MCF 10A (cell line): ENCODE results near the gene GSDMA. TPM values are rescaled to one million over a fixed set of nuclear protein-coding genes. Genes with fewer than 3 reads are reported as not detected.

Experiments used
- BruUV-seq: library from RNA; stranded (reverse); fragments of 400-500 nt; replicated peaks from 2 replicates; lab custom pipeline; 2021; lab: Mats Ljungman, UMichigan
- CTCF ChIA-PET: fragments of 300-600 bp; sonication (Branson Sonifier 250); formaldehyde crosslinking; extraction: SDS; loops from one replicate; lab custom pipeline; 2021; ENCODE audit warnings: antibody characterized with exemption, inconsistent platforms; lab: Yijun Ruan, JAX
- POLR2A ChIA-PET: fragments of 300-600, 350-650 bp; sonication (Branson Sonifier 250); formaldehyde crosslinking; extraction: SDS; loops from one replicate; lab custom pipeline; 2020; ENCODE audit warnings: antibody characterized with exemption, inconsistent platforms; lab: Yijun Ruan, JAX
- DNase-seq: peaks from one replicate; pipeline ENCODE4 v3.0.0-alpha.2; 2018; ENCODE audit not compliant: unreplicated experiment
- H3K27ac Mint-ChIP-seq: one replicate; pipeline ENCODE4 v1.8.0; 2022; ENCODE audit warnings: mild to moderate bottlenecking, low read depth, mixed read lengths; ENCODE audit not compliant: unreplicated experiment
- H3K27me3 Mint-ChIP-seq: one replicate; pipeline ENCODE4 v1.8.0; 2022; ENCODE audit warnings: mixed read lengths; ENCODE audit not compliant: insufficient read depth, unreplicated experiment
- H3K36me3 Mint-ChIP-seq: one replicate; pipeline ENCODE4 v1.8.0; 2022; ENCODE audit warnings: mild to moderate bottlenecking, moderate library complexity, mixed read lengths; ENCODE audit not compliant: insufficient read depth, unreplicated experiment
- H3K4me1 Mint-ChIP-seq: one replicate; pipeline ENCODE4 v1.8.0; 2022; ENCODE audit warnings: mixed read lengths; ENCODE audit not compliant: insufficient read depth, unreplicated experiment
- H3K4me3 Mint-ChIP-seq: one replicate; pipeline ENCODE4 v1.8.0; 2022; ENCODE audit warnings: mild to moderate bottlenecking, moderate library complexity, mixed read lengths; ENCODE audit not compliant: unreplicated experiment
- H3K9me3 Mint-ChIP-seq: one replicate; pipeline ENCODE4 v1.8.0; 2022; ENCODE audit warnings: mixed read lengths; ENCODE audit not compliant: unreplicated experiment
- intact Hi-C: fragments of 100-400 bp; cut with micrococcal nuclease; formaldehyde crosslinking; loops from 2 replicates; pipeline ENCODE4 v1.14.1; 2022
- total RNA-seq: library from RNA; stranded (reverse); gene quantifications from 2 replicates; pipeline ENCODE4 v1.2.3, GENCODE V29; 2022
- TF ChIP-seq, protein P1 (sequence below): fragments of 200-600 bp; IDR thresholded peaks from one replicate; pipeline ENCODE4 v1.8.0; 2022; ENCODE audit warnings: antibody characterized with exemption, mild to moderate bottlenecking; ENCODE audit not compliant: unreplicated experiment

Gene GSDMA
- total RNA-seq, 1 experiment from 2014 or later = 0.77 TPM

DNA sequence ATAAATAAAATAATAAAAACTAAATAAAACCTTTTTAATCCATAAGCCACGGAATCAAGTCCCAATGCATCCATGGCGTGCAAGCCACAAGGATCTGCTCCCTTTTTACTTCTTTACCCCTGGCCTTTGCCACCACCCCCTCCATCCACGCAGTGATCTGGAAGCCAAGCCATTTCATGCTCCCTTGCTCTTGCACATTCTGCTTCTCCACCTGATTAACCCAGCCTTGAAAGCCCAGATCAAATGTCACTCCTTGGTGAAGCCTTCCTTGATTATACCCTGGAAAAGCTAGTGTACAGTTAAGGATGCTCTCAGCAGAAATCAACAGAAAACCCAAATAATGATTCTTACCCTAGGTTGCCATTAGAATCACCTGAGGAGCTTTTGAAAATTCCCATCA is 25.4 kb upstream of the GSDMA start:
- peaks cover 15% of the 10 kb centered on the region for H3K27me3 Mint-ChIP-seq
- no peaks in the 10 kb centered on the region for H3K9me3 Mint-ChIP-seq
- TF ChIP-seq, protein P1, sequence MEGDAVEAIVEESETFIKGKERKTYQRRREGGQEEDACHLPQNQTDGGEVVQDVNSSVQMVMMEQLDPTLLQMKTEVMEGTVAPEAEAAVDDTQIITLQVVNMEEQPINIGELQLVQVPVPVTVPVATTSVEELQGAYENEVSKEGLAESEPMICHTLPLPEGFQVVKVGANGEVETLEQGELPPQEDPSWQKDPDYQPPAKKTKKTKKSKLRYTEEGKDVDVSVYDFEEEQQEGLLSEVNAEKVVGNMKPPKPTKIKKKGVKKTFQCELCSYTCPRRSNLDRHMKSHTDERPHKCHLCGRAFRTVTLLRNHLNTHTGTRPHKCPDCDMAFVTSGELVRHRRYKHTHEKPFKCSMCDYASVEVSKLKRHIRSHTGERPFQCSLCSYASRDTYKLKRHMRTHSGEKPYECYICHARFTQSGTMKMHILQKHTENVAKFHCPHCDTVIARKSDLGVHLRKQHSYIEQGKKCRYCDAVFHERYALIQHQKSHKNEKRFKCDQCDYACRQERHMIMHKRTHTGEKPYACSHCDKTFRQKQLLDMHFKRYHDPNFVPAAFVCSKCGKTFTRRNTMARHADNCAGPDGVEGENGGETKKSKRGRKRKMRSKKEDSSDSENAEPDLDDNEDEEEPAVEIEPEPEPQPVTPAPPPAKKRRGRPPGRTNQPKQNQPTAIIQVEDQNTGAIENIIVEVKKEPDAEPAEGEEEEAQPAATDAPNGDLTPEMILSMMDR = no peak
- no peak overlapping the region for H3K27ac Mint-ChIP-seq
- DNase-seq = no peak
- no TSS peak for BruUV-seq
- POLR2A ChIA-PET = interaction anchor here (1.2 kb wide), 1 partner anchor 9 kb away, joined by 5 read pairs; no protein-coding TSS in a partner anchor
- intact Hi-C loops = no loop called here
- CTCF ChIA-PET = interaction anchor here (0.6 to 0.7 kb wide), 2 partner anchors 104 to 140 kb away, joined by 3 read pairs; no protein-coding TSS in a partner anchor
- peaks cover 7% of the 10 kb centered on the region for H3K36me3 Mint-ChIP-seq
- no peak overlapping the region for H3K4me3 Mint-ChIP-seq
- H3K4me1 Mint-ChIP-seq = no peaks in the 10 kb centered on the region

DNA sequence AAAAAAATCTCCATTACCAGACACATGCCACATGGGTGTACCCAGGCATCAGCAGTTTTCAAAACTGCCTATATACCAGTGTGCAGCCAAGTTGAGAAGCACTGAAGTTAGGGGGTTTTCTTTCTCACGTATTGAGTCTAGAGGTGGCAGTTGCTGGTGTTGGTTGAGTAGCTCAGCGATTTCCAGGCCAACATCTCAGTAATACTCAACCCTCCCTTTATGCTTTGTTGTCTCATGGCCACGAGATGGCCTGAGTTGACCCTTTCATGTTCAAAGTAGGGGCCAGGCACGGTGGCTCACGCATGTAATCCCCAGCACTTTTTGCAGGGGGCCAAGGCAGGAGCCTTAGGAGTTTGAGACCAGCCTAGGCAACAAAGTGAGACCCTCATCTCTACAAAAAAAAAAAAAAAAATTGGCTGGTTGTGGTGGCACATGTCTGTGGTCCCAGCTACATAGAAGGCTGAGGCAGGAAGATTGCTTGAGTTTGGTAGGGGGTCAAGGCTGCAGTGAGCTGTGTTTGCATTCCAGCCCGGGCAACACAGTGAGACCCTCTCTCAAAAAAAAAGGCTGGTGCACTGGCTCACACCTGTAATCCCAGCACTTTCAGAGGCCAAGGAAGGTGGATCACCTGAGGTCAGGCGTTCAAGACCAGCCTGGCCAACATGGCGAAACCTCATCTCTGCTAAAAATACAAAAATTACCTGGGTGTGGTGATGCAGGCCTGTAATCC is 24.5 kb upstream of the GSDMA start:
- Mint-ChIP-seq H3K4me3 (no peak overlapping the region), H3K27ac (no peak overlapping the region), H3K9me3 (no peaks in the 10 kb centered on the region), H3K36me3 (peaks cover 7% of the 10 kb centered on the region), H3K27me3 (peaks cover 23% of the 10 kb centered on the region), H3K4me1 (no peaks in the 10 kb centered on the region)
- BruUV-seq = no TSS peak
- intact Hi-C loops = no loop called here
- TF ChIP-seq, protein P1 = no peak
- no peak for DNase-seq
- CTCF ChIA-PET = interaction anchor here (0.6 to 0.7 kb wide), 2 partner anchors 54 to 225 kb away, joined by 4 to 5 read pairs; no protein-coding TSS in a partner anchor
- POLR2A ChIA-PET = interaction anchor here (0.6 to 1.2 kb wide), 3 partner anchors 9 to 168 kb away, joined by 3 to 5 read pairs (median 4); no protein-coding TSS in a partner anchor

DNA sequence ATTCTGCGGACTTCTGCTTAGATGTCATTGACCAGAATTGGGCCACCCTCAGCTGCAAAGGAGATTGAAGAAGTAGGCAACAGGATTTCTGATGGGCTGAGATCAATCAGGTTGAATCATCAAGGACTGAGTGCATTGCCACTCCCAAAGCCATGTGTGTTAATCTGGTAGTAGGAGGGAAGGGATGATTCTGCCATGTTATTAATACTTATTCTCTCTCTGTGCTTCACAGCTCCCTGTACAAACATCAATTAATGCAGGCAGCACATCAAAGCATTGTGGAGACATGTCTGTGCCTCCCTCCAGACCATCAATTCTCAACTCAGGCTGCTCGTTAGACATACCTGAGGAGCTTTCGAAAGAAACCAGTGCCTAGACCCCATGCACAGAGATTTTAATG is 23.7 kb upstream of the GSDMA start:
- TF ChIP-seq, protein P1 = no peak
- ChIA-PET CTCF (interaction anchor here (0.6 kb wide), 1 partner anchor 34 kb away, joined by 4 read pairs; no protein-coding TSS in a partner anchor), POLR2A (interaction anchor here (0.6 to 0.7 kb wide), 4 partner anchors 10 to 169 kb away, joined by 3 to 4 read pairs (median 3); no protein-coding TSS in a partner anchor)
- Mint-ChIP-seq H3K4me3 (no peak overlapping the region), H3K4me1 (no peaks in the 10 kb centered on the region), H3K27ac (no peak overlapping the region), H3K36me3 (peaks cover 7% of the 10 kb centered on the region), H3K9me3 (no peaks in the 10 kb centered on the region), H3K27me3 (peaks cover 23% of the 10 kb centered on the region)
- DNase-seq = no peak
- intact Hi-C loops = no loop called here
- no TSS peak for BruUV-seq
